ENCODE results near the gene MAML2. TPM values are rescaled to one million over a fixed set of nuclear protein-coding genes. Genes with fewer than 3 reads are reported as not detected.

Gene MAML2
- total and polyA plus RNA-seq, 9 of the 15 experiments (the other 6 are each of a cell fraction or from before 2014, with no cell fraction given) = 0.79 to 6.8 (median 4.8) TPM

DNA sequence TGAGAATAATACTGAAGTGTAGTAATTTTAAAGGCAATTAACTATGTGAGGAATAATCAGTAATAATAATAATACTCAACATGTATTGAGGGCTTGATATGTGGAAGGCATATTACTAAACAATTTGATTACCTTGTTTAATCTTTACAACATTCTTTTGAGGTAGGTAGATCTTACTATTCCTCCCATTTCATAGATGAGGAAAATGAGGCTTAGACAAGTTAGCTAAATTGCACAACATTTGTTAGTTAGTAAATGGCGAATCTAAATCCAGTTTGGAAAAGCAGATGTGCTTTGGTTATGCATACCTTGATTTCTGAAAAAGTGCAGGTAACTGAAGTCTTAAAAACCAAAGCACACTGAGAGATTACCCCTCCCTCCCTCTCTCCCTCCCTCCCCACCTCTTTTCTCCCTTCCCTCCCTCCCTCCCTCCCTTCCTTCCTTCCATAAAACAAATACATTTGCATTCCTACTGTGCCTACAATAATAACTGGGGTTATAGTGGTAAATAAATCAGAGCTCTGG, 326.0 kb downstream of the MAML2 start:
- POLR2A ChIA-PET = interaction anchor here (0.6 to 1.0 kb wide), 2 partner anchors 32 to 168 kb away, joined by 3 read pairs; no protein-coding TSS in a partner anchor
- H3K4me3 ChIP-seq = no peak overlapping the region
- intact Hi-C loops (cut with micrococcal nuclease) = no loop called here
- peaks cover 2% of the 10 kb centered on the region for H3K9me1 ChIP-seq (ENCODE audit: control insufficient read depth, insufficient read depth, low read length)
- no peak for FAIRE-seq
- H3K9me3 ChIP-seq (replicated peaks; ENCODE audit: control insufficient read depth, insufficient read depth, low read depth, low read length) = no peaks in the 10 kb centered on the region
- no peak for DNase-seq (ENCODE audit: extremely low read depth in 1 of 4, low spot score in 3 of 4)
- H3K4me1 ChIP-seq (replicated peaks in 1 of 2; ENCODE audit: control insufficient read depth in 2 of 2, insufficient read depth in 2 of 2, low read length in 2 of 2) = peaks cover 3 to 4% of the 10 kb centered on the region in 2 experiments; a peak in 3 of 5 replicates
- H3K27ac ChIP-seq (ENCODE audit: extremely low read depth, low read depth, low read length) = no peak overlapping the region
- no peak overlapping the region for H3K4me2 ChIP-seq (ENCODE audit: insufficient read depth, low read length)
- 67% methylated on average over 1 of the region's 1 CpG for WGBS (ENCODE audit: insufficient coverage, low coverage, missing lambda C conversion rate)
- no peaks in the 10 kb centered on the region for H3K36me3 ChIP-seq (ENCODE audit: control insufficient read depth, insufficient read depth, low read length)
- no peaks in the 10 kb centered on the region for H3K79me2 ChIP-seq (ENCODE audit: control insufficient read depth, insufficient read depth, low read length)
- H4K20me1 ChIP-seq (replicated peaks; ENCODE audit: control insufficient read depth, insufficient read depth, low read length) = no peaks in the 10 kb centered on the region
- in situ Hi-C loops (cut with MboI) = no loop called here
- no peaks in the 10 kb centered on the region for H3K27me3 ChIP-seq (ENCODE audit: control insufficient read depth in 2 of 2, insufficient read depth in 2 of 2, low read length in 2 of 2)
- ATAC-seq = no peak
- no peak overlapping the region for H3K9ac ChIP-seq (ENCODE audit: insufficient read depth in 1 of 2, low read depth in 2 of 2, low read length in 2 of 2)
- no peak overlapping the region for H2AFZ ChIP-seq (ENCODE audit: low read depth, low read length)
- CTCF ChIA-PET (ENCODE audit: low intra/inter-chr PET ratio) = no interaction called here
- no TSS peak for BruUV-seq (replicated peaks)
- TF ChIP-seq HNRNPK (IDR thresholded peaks at IDR 0.05; ENCODE audit: low read depth, low read length, poor library complexity, severe bottlenecking) = peak; percentile 31
- TF ChIP-seq HLTF (IDR thresholded peaks at IDR 0.05) = no peak
- TF ChIP-seq ETV5 (CRISPR knock-in tag; IDR thresholded peaks at IDR 0.05; ENCODE audit: low read depth) = no peak
- TF ChIP-seq, protein P1, sequence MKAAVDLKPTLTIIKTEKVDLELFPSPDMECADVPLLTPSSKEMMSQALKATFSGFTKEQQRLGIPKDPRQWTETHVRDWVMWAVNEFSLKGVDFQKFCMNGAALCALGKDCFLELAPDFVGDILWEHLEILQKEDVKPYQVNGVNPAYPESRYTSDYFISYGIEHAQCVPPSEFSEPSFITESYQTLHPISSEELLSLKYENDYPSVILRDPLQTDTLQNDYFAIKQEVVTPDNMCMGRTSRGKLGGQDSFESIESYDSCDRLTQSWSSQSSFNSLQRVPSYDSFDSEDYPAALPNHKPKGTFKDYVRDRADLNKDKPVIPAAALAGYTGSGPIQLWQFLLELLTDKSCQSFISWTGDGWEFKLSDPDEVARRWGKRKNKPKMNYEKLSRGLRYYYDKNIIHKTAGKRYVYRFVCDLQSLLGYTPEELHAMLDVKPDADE (conservative IDR thresholded peaks at IDR 0.05; ENCODE audit: control insufficient read depth, low read depth, low read length) = no peak
- TF ChIP-seq, protein P2, sequence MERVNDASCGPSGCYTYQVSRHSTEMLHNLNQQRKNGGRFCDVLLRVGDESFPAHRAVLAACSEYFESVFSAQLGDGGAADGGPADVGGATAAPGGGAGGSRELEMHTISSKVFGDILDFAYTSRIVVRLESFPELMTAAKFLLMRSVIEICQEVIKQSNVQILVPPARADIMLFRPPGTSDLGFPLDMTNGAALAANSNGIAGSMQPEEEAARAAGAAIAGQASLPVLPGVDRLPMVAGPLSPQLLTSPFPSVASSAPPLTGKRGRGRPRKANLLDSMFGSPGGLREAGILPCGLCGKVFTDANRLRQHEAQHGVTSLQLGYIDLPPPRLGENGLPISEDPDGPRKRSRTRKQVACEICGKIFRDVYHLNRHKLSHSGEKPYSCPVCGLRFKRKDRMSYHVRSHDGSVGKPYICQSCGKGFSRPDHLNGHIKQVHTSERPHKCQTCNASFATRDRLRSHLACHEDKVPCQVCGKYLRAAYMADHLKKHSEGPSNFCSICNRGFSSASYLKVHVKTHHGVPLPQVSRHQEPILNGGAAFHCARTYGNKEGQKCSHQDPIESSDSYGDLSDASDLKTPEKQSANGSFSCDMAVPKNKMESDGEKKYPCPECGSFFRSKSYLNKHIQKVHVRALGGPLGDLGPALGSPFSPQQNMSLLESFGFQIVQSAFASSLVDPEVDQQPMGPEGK (CRISPR knock-in tag; IDR thresholded peaks at IDR 0.05; ENCODE audit: borderline replicate concordance) = no peak
- TF ChIP-seq ARHGAP35 (IDR thresholded peaks at IDR 0.05; ENCODE audit: partially characterized antibody) = no peak
- TF ChIP-seq LCOR (CRISPR knock-in tag; IDR thresholded peaks at IDR 0.05) = no peak
- TF ChIP-seq RBM25 (IDR thresholded peaks at IDR 0.05; ENCODE audit: low read depth, low read length, severe bottlenecking) = peak; percentile 66
- TF ChIP-seq PRPF4 (IDR thresholded peaks at IDR 0.05; ENCODE audit: insufficient read depth, low read depth, low read length, poor library complexity, severe bottlenecking) = no peak
- TF ChIP-seq SIN3A (IDR thresholded peaks at IDR 0.05; ENCODE audit: borderline replicate concordance in 2 of 2, control insufficient read depth in 1 of 2, low read depth in 2 of 2, low read length in 2 of 2) = no peak
- TF ChIP-seq TRIM24 (IDR thresholded peaks at IDR 0.05) = no peak

All from K562 (cell line).